A549 (cell line): Measurements from ENCODE around the gene GPD1L. TPM values are rescaled to one million over a fixed set of nuclear protein-coding genes. Genes with fewer than 3 reads are reported as not detected.
A peak's percentile ranks its signal among the peaks of the same experiment; 100 is the strongest.

Source experiments
- ATAC-seq, 2 experiments: fragments of 200-7000 bp in 1 of 2; fragments of >200 bp in 1 of 2; cut with Nextera tagmentation in 1 of 2; cut with Tn5 transposase in 1 of 2; 3 replicates each; pipeline versions ENCODE4 v1.8.0 to v1.9.1; 2018 to 2020; ENCODE audit warnings: mild to moderate bottlenecking in 1 of 2, moderate library complexity in 1 of 2
- CTCF ChIA-PET: fragments of 300-600 bp; sonication (Branson Sonifier 250); formaldehyde crosslinking; extraction: SDS; loops from one replicate; lab custom pipeline; 2021; ENCODE audit warnings: antibody characterized with exemption, inconsistent platforms; lab: Yijun Ruan, JAX
- POLR2A ChIA-PET: fragments of 350-600 bp; formaldehyde crosslinking; extraction: SDS; loops from one replicate; lab custom pipeline; 2021; ENCODE audit warnings: antibody characterized with exemption, inconsistent platforms; lab: Yijun Ruan, JAX
- DNase-seq, 2 experiments: peaks; one replicate each; pipeline versions ENCODE4 v3.0.0 to v3.0.0-alpha.2; 2011 to 2016; ENCODE audit warnings: low read depth in 1 of 2, low spot score in 1 of 2
- FAIRE-seq: peaks from 2 replicates; lab custom pipeline; 2011; peaks lifted over from hg19 to GRCh38; lab: Jason Lieb, UNC
- H3K27ac ChIP-seq, 2 experiments: fragments of >200 bp; sonication (Bioruptor Twin); formaldehyde crosslinking; 3 replicates each; pipeline ENCODE4 v1.5.1; 2016 to 2017
- H3K4me1 ChIP-seq: fragments of >200 bp; sonication (Bioruptor Twin); formaldehyde crosslinking; 3 replicates; pipeline ENCODE4 v1.6.1; 2016
- H3K4me2 ChIP-seq: fragments of >200 bp; sonication (Bioruptor Twin); formaldehyde crosslinking; 3 replicates; pipeline ENCODE4 v1.6.1; 2016
- H3K4me3 ChIP-seq: fragments of >200 bp; sonication (Bioruptor Twin); formaldehyde crosslinking; 3 replicates; pipeline ENCODE4 v1.5.1; 2016
- H3K9me3 ChIP-seq: fragments of >200 bp; sonication (Bioruptor Twin); formaldehyde crosslinking; 3 replicates; pipeline ENCODE4 v1.6.1; 2016
- BHLHE40 ChIP-seq: IDR thresholded peaks from 2 replicates; pipeline ENCODE4 v1.6.1; 2012; ENCODE audit warnings: low read depth, low read length, inconsistent platforms
- CBX2 ChIP-seq: fragments of 200-600 bp; sonication (generic); IDR thresholded peaks from 2 replicates; pipeline ENCODE4 v1.6.1; 2016; ENCODE audit warnings: low read depth, mild to moderate bottlenecking, borderline replicate concordance
- CHD4 ChIP-seq: fragments of 200-600 bp; sonication (generic); IDR thresholded peaks from 2 replicates; pipeline ENCODE4 v1.6.1; 2016; ENCODE audit warnings: antibody characterized with exemption, mild to moderate bottlenecking, borderline replicate concordance
- EHF ChIP-seq: fragments of 250-450 bp; sonication (Bioruptor Pico); IDR thresholded peaks from 2 replicates; pipeline ENCODE4 v1.5.0; 2020; ENCODE audit warnings: mild to moderate bottlenecking
- EP300 ChIP-seq, 2 experiments: fragments of >200 bp; sonication (Bioruptor Twin); formaldehyde crosslinking; IDR thresholded peaks; 2 replicates in 1 of 2; 3 replicates in 1 of 2; pipeline ENCODE4 v1.6.1; 2016 to 2017
- FOSL2 ChIP-seq, 2 experiments: fragments of 450-650 bp in 1 of 2; fragments of >200 bp in 1 of 2; sonication (Bioruptor Twin) in 1 of 2; formaldehyde crosslinking; IDR thresholded peaks; 2 replicates each; pipeline versions ENCODE4 v1.5.0 to v1.6.1; 2016 to 2020; ENCODE audit warnings: mild to moderate bottlenecking in 1 of 2, moderate library complexity in 1 of 2
- HEYL ChIP-seq: fragments of 250-450 bp; sonication (Bioruptor Pico); IDR thresholded peaks from 2 replicates; pipeline ENCODE4 v1.8.0; 2021; ENCODE audit warnings: mild to moderate bottlenecking, moderate library complexity
- HOXB13 ChIP-seq: fragments of 250-450 bp; sonication (Bioruptor Pico); IDR thresholded peaks from 2 replicates; pipeline ENCODE4 v1.5.0; 2020; ENCODE audit warnings: low read depth, mild to moderate bottlenecking, moderate library complexity
- JUN ChIP-seq, 2 experiments: fragments of >200 bp; sonication (Bioruptor Twin); formaldehyde crosslinking; IDR thresholded peaks; 2 replicates in 1 of 2; 3 replicates in 1 of 2; pipeline ENCODE4 v1.6.1; 2016 to 2017
- KDM1A ChIP-seq: fragments of 200-600 bp; sonication (generic); IDR thresholded peaks from 2 replicates; pipeline ENCODE4 v1.6.1; 2016; ENCODE audit warnings: low read depth, mild to moderate bottlenecking
- KDM5A ChIP-seq: fragments of 200-600 bp; sonication (generic); IDR thresholded peaks from 2 replicates; pipeline ENCODE4 v1.6.1; 2016; ENCODE audit warnings: antibody characterized with exemption, mild to moderate bottlenecking
- NFE2L2 ChIP-seq: fragments of 150-350 bp; conservative IDR thresholded peaks from 2 replicates; pipeline ENCODE4 v1.6.1; 2014; ENCODE audit warnings: low read length
- NPAS2 ChIP-seq: fragments of 250-450 bp; sonication (Bioruptor Pico); IDR thresholded peaks from 2 replicates; pipeline ENCODE4 v1.8.0; 2022; ENCODE audit warnings: mild to moderate bottlenecking, moderate library complexity, borderline replicate concordance
- PHF8 ChIP-seq: fragments of 200-600 bp; sonication (generic); IDR thresholded peaks from 2 replicates; pipeline ENCODE4 v1.6.1; 2016; ENCODE audit warnings: low read depth, mild to moderate bottlenecking, antibody characterized with exemption, moderate library complexity, borderline replicate concordance
- RAD21 ChIP-seq, 2 experiments: fragments of >200 bp in 1 of 2; sonication (Bioruptor Twin) in 1 of 2; formaldehyde crosslinking in 1 of 2; IDR thresholded peaks in 1 of 2; conservative IDR thresholded peaks in 1 of 2; 2 replicates in 1 of 2; 3 replicates in 1 of 2; pipeline ENCODE4 v1.6.1; 2012 to 2018; ENCODE audit warnings: inconsistent platforms in 1 of 2
- RFX5 ChIP-seq: fragments of 450-650 bp; IDR thresholded peaks from 2 replicates; pipeline ENCODE4 v1.7.1; 2014; ENCODE audit warnings: antibody characterized with exemption, mild to moderate bottlenecking, moderate library complexity
- TP53 ChIP-seq: fragments of 250-450 bp; sonication (Bioruptor Pico); IDR thresholded peaks from 2 replicates; pipeline ENCODE4 v1.5.0; 2021; ENCODE audit warnings: mild to moderate bottlenecking, moderate library complexity
- ZC3H11A ChIP-seq: fragments of 450-650 bp; IDR thresholded peaks from 2 replicates; pipeline ENCODE4 v1.6.1; 2014; ENCODE audit warnings: antibody characterized with exemption, mild to moderate bottlenecking
- ZNF302 ChIP-seq: fragments of 250-450 bp; sonication (Bioruptor Pico); IDR thresholded peaks from 2 replicates; pipeline ENCODE4 v1.9.0; 2021; ENCODE audit warnings: inconsistent platforms, mild to moderate bottlenecking, moderate library complexity
- WGBS: methylation state at CpG from one replicate; pipeline ENCODE4 v1.1.6; 2017; ENCODE audit errors: missing lambda C conversion rate; 5-methylcytosine and 5-hydroxymethylcytosine counted together
- polyA plus RNA-seq, 4 experiments: library from polyadenylated mRNA; depleted of rRNA in 3 of 4; stranded (reverse); fragments of >200 nt; fragmentation: RNase III in 1 of 4; extraction: RNeasy Plus Mini Kit Qiagen cat#74134 plus additional on column Dnase treatment in 1 of 4; gene quantifications; 2 replicates in 3 of 4; 3 replicates in 1 of 4; pipeline ENCODE4 v1.2.3, GENCODE V29; 2011 to 2017
- TF ChIP-seq, protein P1 (sequence below): fragments of >200 bp; sonication (Bioruptor Twin); formaldehyde crosslinking; IDR thresholded peaks from 3 replicates; pipeline ENCODE4 v1.5.1; 2016
- TF ChIP-seq, protein P2 (sequence below): fragments of 250-450 bp; sonication (Bioruptor Pico); IDR thresholded peaks from 2 replicates; pipeline ENCODE4 v1.5.0; 2021; ENCODE audit warnings: mild to moderate bottlenecking, moderate library complexity, borderline replicate concordance
- TF ChIP-seq, protein P3 (sequence below): fragments of 450-650 bp; IDR thresholded peaks from 2 replicates; pipeline ENCODE4 v1.6.1; 2014; ENCODE audit warnings: antibody characterized with exemption
- TF ChIP-seq, protein P4 (sequence below): fragments of >200 bp; sonication (Bioruptor Twin); formaldehyde crosslinking; IDR thresholded peaks from 3 replicates; pipeline ENCODE4 v1.6.1; 2016
- TF ChIP-seq, protein P5 (sequence below): fragments of 250-450 bp; sonication (Bioruptor Pico); IDR thresholded peaks from 2 replicates; pipeline ENCODE4 v1.5.0; 2020; ENCODE audit warnings: low read depth, mild to moderate bottlenecking, moderate library complexity
- TF ChIP-seq, protein P6 (sequence below): fragments of 150-350 bp; IDR thresholded peaks from 2 replicates; pipeline ENCODE4 v1.6.1; 2014; ENCODE audit warnings: low read depth, mild to moderate bottlenecking, low read length

The GPD1L gene
- polyA plus RNA-seq, 2 of the 4 experiments (the other 2 are of a cell fraction) = 13.6 to 31.0 TPM

DNA sequence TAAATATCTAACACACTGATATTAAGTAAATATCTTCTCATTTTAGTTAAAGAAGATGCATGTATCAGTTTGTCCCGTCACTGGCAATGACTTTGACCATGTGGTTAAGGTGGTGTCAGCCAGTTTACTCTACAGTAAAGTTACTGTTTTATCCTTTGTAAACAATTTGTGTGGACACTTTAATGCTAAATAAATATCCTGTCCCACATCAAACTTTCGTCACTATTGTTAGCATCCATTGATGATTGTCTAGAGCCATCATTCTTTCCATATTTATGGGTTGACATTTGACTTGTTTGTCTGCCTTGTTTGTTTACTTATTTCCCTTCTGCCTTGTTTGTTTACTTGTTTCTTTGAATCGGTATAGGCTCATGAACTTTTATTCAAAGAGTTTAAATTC, 11.0 kb upstream of the GPD1L start (continued):
- TF ChIP-seq, protein P1, sequence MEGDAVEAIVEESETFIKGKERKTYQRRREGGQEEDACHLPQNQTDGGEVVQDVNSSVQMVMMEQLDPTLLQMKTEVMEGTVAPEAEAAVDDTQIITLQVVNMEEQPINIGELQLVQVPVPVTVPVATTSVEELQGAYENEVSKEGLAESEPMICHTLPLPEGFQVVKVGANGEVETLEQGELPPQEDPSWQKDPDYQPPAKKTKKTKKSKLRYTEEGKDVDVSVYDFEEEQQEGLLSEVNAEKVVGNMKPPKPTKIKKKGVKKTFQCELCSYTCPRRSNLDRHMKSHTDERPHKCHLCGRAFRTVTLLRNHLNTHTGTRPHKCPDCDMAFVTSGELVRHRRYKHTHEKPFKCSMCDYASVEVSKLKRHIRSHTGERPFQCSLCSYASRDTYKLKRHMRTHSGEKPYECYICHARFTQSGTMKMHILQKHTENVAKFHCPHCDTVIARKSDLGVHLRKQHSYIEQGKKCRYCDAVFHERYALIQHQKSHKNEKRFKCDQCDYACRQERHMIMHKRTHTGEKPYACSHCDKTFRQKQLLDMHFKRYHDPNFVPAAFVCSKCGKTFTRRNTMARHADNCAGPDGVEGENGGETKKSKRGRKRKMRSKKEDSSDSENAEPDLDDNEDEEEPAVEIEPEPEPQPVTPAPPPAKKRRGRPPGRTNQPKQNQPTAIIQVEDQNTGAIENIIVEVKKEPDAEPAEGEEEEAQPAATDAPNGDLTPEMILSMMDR = no peak
- TF ChIP-seq, protein P2, sequence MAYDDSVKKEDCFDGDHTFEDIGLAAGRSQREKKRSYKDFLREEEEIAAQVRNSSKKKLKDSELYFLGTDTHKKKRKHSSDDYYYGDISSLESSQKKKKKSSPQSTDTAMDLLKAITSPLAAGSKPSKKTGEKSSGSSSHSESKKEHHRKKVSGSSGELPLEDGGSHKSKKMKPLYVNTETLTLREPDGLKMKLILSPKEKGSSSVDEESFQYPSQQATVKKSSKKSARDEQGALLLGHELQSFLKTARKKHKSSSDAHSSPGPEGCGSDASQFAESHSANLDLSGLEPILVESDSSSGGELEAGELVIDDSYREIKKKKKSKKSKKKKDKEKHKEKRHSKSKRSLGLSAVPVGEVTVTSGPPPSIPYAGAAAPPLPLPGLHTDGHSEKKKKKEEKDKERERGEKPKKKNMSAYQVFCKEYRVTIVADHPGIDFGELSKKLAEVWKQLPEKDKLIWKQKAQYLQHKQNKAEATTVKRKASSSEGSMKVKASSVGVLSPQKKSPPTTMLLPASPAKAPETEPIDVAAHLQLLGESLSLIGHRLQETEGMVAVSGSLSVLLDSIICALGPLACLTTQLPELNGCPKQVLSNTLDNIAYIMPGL (CRISPR knock-in tag) = no peak
- no peak; a peak in 1 of 5 replicates for TF ChIP-seq RAD21 (conservative IDR thresholded peaks at IDR 0.05 in 1 of 2, IDR thresholded peaks at IDR 0.05 in 1 of 2)
- no peak for TF ChIP-seq TP53 (CRISPR knock-in tag)
- no peak for TF ChIP-seq FOSL2 (IDR thresholded peaks at IDR 0.05)
- TF ChIP-seq FOSL2 (CRISPR knock-in tag; IDR thresholded peaks at IDR 0.05) = peak; percentile 70; the same call in 1 of the 2 replicates
- TF ChIP-seq, protein P3, sequence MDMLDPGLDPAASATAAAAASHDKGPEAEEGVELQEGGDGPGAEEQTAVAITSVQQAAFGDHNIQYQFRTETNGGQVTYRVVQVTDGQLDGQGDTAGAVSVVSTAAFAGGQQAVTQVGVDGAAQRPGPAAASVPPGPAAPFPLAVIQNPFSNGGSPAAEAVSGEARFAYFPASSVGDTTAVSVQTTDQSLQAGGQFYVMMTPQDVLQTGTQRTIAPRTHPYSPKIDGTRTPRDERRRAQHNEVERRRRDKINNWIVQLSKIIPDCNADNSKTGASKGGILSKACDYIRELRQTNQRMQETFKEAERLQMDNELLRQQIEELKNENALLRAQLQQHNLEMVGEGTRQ = no peak
- TF ChIP-seq, protein P4, sequence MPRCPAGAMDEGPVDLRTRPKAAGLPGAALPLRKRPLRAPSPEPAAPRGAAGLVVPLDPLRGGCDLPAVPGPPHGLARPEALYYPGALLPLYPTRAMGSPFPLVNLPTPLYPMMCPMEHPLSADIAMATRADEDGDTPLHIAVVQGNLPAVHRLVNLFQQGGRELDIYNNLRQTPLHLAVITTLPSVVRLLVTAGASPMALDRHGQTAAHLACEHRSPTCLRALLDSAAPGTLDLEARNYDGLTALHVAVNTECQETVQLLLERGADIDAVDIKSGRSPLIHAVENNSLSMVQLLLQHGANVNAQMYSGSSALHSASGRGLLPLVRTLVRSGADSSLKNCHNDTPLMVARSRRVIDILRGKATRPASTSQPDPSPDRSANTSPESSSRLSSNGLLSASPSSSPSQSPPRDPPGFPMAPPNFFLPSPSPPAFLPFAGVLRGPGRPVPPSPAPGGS = peak; percentile 87; the same call in 2 of the 3 replicates
- no peak; the same call in 1 of the 2 replicates for TF ChIP-seq HOXB13 (CRISPR knock-in tag)
- TF ChIP-seq BHLHE40 = no peak
- TF ChIP-seq KDM5A = no peak
- TF ChIP-seq EP300 (IDR thresholded peaks at IDR 0.05) = peak; percentile 47 to 63; a peak in 2 of 5 replicates
- TF ChIP-seq, protein P5, sequence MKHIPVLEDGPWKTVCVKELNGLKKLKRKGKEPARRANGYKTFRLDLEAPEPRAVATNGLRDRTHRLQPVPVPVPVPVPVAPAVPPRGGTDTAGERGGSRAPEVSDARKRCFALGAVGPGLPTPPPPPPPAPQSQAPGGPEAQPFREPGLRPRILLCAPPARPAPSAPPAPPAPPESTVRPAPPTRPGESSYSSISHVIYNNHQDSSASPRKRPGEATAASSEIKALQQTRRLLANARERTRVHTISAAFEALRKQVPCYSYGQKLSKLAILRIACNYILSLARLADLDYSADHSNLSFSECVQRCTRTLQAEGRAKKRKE (CRISPR knock-in tag) = no peak
- no peak for TF ChIP-seq ZNF302 (CRISPR knock-in tag)
- no peak for TF ChIP-seq CBX2
- no peak for TF ChIP-seq NPAS2 (CRISPR knock-in tag)
- TF ChIP-seq PHF8 = no peak
- TF ChIP-seq RFX5 = no peak
- no peak for TF ChIP-seq ZC3H11A
- no peak for TF ChIP-seq KDM1A

DNA sequence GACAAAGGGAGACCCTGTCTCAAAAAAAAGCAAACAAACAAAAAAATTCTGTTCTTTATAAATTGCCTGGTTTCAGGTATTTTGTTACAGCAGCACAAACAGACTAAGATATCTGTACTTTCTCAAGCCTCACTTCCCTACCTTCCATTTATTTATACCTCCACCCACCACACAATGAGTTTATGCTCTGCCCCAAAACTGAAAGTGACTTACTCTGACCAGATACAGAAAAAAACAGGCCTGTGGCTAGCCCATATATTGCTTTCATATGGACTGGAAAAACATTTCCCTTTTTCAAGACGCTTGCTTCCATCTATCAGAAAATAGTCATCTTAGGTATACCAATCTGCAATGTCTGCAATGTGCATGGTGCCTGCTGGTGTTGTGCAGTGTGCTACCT, 8.7 kb upstream of the GPD1L start:
- FAIRE-seq (no peak), DNase-seq (no peak), ATAC-seq (no peak)
- 88% methylated on average over 1 of the region's 1 CpG for WGBS
- H3K4me2 ChIP-seq = no peak overlapping the region
- H3K27ac ChIP-seq = no peak overlapping the region
- no peak for TF ChIP-seq EHF (CRISPR knock-in tag)
- TF ChIP-seq PHF8 = no peak
- no peak for TF ChIP-seq HEYL (CRISPR knock-in tag)
- TF ChIP-seq, protein P6, sequence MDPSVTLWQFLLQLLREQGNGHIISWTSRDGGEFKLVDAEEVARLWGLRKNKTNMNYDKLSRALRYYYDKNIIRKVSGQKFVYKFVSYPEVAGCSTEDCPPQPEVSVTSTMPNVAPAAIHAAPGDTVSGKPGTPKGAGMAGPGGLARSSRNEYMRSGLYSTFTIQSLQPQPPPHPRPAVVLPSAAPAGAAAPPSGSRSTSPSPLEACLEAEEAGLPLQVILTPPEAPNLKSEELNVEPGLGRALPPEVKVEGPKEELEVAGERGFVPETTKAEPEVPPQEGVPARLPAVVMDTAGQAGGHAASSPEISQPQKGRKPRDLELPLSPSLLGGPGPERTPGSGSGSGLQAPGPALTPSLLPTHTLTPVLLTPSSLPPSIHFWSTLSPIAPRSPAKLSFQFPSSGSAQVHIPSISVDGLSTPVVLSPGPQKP = no peak
- TF ChIP-seq JUN (IDR thresholded peaks at IDR 0.05) = no peak
- TF ChIP-seq CHD4 = no peak
- no peak for TF ChIP-seq NFE2L2
- H3K4me3 ChIP-seq = no peak overlapping the region
- ChIA-PET CTCF (no interaction called here), POLR2A (no interaction called here)
- H3K9me3 ChIP-seq = no peaks in the 10 kb centered on the region
- H3K4me1 ChIP-seq = peaks cover 14% of the 10 kb centered on the region
